Lung (tissue), 12 donors: ENCODE data around the gene PANK1. TPM values are rescaled to one million over a fixed set of nuclear protein-coding genes. Genes with fewer than 3 reads are reported as not detected.

Source experiments
- ATAC-seq: fragments of 200-7000 bp; cut with Tn5 transposase; one replicate; pipeline ENCODE4 v1.9.1; 2020; ENCODE audit warnings: moderate number of reproducible peaks; ENCODE audit not compliant: insufficient read depth, low FRiP score
- DNase-seq, 3 donors: peaks; one replicate each; pipeline ENCODE4 v3.0.0-alpha.2; 2013 to 2017
- H3K27ac ChIP-seq, 2 donors: one replicate each; pipeline ENCODE4 v1.5.1; 2013; ENCODE audit warnings: mild to moderate bottlenecking in 2 of 2, moderate library complexity in 2 of 2, control low read depth in 1 of 2, inconsistent platforms in 1 of 2, low read depth in 1 of 2, low read length in 1 of 2
- H3K27me3 ChIP-seq, 3 donors: one replicate each; pipeline ENCODE4 v1.5.1; 2013; ENCODE audit warnings: low read length in 2 of 3; ENCODE audit not compliant: control insufficient read depth in 3 of 3, insufficient read depth in 3 of 3
- H3K36me3 ChIP-seq, 4 donors: one replicate each; pipeline ENCODE4 v1.5.1; 2013; ENCODE audit warnings: low read length in 4 of 4, mild to moderate bottlenecking in 1 of 4, moderate library complexity in 1 of 4; ENCODE audit not compliant: control insufficient read depth in 4 of 4, insufficient read depth in 4 of 4
- H3K4me1 ChIP-seq, 5 donors: one replicate each; pipeline ENCODE4 v1.5.1; 2013; ENCODE audit warnings: low read length in 5 of 5, mild to moderate bottlenecking in 2 of 5, moderate library complexity in 1 of 5; ENCODE audit not compliant: control insufficient read depth in 5 of 5, insufficient read depth in 5 of 5
- H3K4me3 ChIP-seq: one replicate; pipeline ENCODE4 v1.5.1; 2013; ENCODE audit warnings: mild to moderate bottlenecking, control low read depth, moderate library complexity
- H3K9ac ChIP-seq, 2 donors: one replicate each; pipeline ENCODE4 v1.5.1; 2013; ENCODE audit warnings: low read length in 2 of 2, control low read depth in 1 of 2; ENCODE audit not compliant: insufficient read depth in 1 of 2
- H3K9me3 ChIP-seq, 4 donors: one replicate each; pipeline ENCODE4 v1.5.1; 2013; ENCODE audit warnings: low read length in 3 of 4, mild to moderate bottlenecking in 1 of 4, moderate library complexity in 1 of 4; ENCODE audit not compliant: control insufficient read depth in 4 of 4, insufficient read depth in 3 of 4
- CTCF ChIP-seq: IDR thresholded peaks from 2 replicates; pipeline ENCODE4 v1.5.1; 2012; ENCODE audit warnings: mild to moderate bottlenecking; ENCODE audit errors: control extremely low read depth, extremely low read depth
- WGBS, 2 donors: extraction: QIAGEN DNeasy Blood & Tissue Kit; methylation state at CpG; one replicate each; pipeline ENCODE4 v1.1.7; 2013; 5-methylcytosine and 5-hydroxymethylcytosine counted together
- polyA plus RNA-seq, 2 donors: library from polyadenylated mRNA; stranded (reverse); fragments of 200-250 nt; gene quantifications; one replicate each; pipeline ENCODE4 v1.2.1, GENCODE V29; 2013
- total RNA-seq, 2 donors: library from RNA; depleted of rRNA in 1 of 2; stranded (reverse); fragments of >200 nt in 1 of 2; gene quantifications; one replicate each; pipeline ENCODE4 v1.2.1, GENCODE V29; 2014 to 2021
- donor health status: control.
- donor health status: control.
- donor health status: Bipolar disorder and iron deficiency.
- donor health status: healthy.
- donor health status: DM: yes; HTN: yes; CAD: no.

The PANK1 gene
- total and polyA plus RNA-seq, 4 donors = 1.6 to 18.3 (median 4.4) TPM

GRCh38 chr10:89657302-89657701 is 12.3 kb upstream of the PANK1 start:
- Histone ChIP-seq H3K9ac (no peak overlapping the region), H3K4me1 (peaks cover 0 to 6% (median 0%) of the 10 kb centered on the region in 5 donors), H3K9me3 (peaks cover 0 to 3% (median 0%) of the 10 kb centered on the region in 4 donors), H3K36me3 (no peaks in the 10 kb centered on the region), H3K4me3 (no peak overlapping the region), H3K27ac (no peak overlapping the region), H3K27me3 (no peaks in the 10 kb centered on the region)
- ATAC-seq (no peak), DNase-seq (no peak)
- no peak for TF ChIP-seq CTCF
- 85 to 97% methylated on average over 1 of the region's 1 CpG for WGBS, 2 donors

GRCh38 chr10:89655722-89656121 is 10.7 kb upstream of the PANK1 start:
- Histone ChIP-seq H3K36me3 (no peaks in the 10 kb centered on the region), H3K27ac (no peak overlapping the region), H3K9me3 (peaks cover 0 to 3% (median 0%) of the 10 kb centered on the region in 4 donors), H3K4me1 (peaks cover 0 to 6% (median 0%) of the 10 kb centered on the region in 5 donors), H3K9ac (no peak overlapping the region), H3K4me3 (no peak overlapping the region), H3K27me3 (no peaks in the 10 kb centered on the region)
- ATAC-seq (no peak), DNase-seq (no peak)
- no peak for TF ChIP-seq CTCF
- WGBS, 2 donors = 93 to 94% methylated on average over 1 of the region's 1 CpG

- WGBS, 2 donors = 71 to 88% methylated on average over 6 of the region's 6 CpGs
- Histone ChIP-seq H3K36me3 (no peaks in the 10 kb centered on the region), H3K27ac (no peak overlapping the region), H3K9me3 (peaks cover 0 to 3% (median 0%) of the 10 kb centered on the region in 4 donors), H3K4me1 (peaks cover 0 to 5% (median 0%) of the 10 kb centered on the region in 5 donors), H3K27me3 (no peaks in the 10 kb centered on the region), H3K4me3 (no peak overlapping the region), H3K9ac (no peak overlapping the region)
- TF ChIP-seq CTCF = no peak
- ATAC-seq = no peak
- no peak for DNase-seq
These were observed 8.4 kb upstream of the PANK1 start for GRCh38 chr10:89653410-89653869.

- TF ChIP-seq CTCF = no peak
- 95 to 97% methylated on average over 3 of the region's 3 CpGs for WGBS, 2 donors
- no peak overlapping the region for H3K9ac ChIP-seq
- H3K36me3 ChIP-seq = no peaks in the 10 kb centered on the region
- H3K27me3 ChIP-seq = no peaks in the 10 kb centered on the region
- no peak overlapping the region for H3K27ac ChIP-seq
- no peak for ATAC-seq
- no peak overlapping the region for H3K4me3 ChIP-seq
- no peak for DNase-seq
- H3K4me1 ChIP-seq = peaks cover 0 to 6% (median 2%) of the 10 kb centered on the region in 5 donors
- peaks cover 0 to 3% (median 0%) of the 10 kb centered on the region in 4 donors for H3K9me3 ChIP-seq
These were observed 7.8 kb upstream of the PANK1 start for GRCh38 chr10:89652806-89653370.
